NCI-H460 (cell line): ENCODE results near the gene GUK1. TPM values are rescaled to one million over a fixed set of nuclear protein-coding genes. Genes with fewer than 3 reads are reported as not detected.

ENCODE experiments used
- DNase-seq: peaks from one replicate; pipeline ENCODE4 v3.0.0-alpha.2; 2016; ENCODE audit warnings: low read depth; ENCODE audit errors: extremely low read depth
- total RNA-seq: library from RNA; depleted of rRNA; stranded (reverse); fragments of >200 nt; shearing (Covaris generic); gene quantifications from 2 replicates; pipeline ENCODE4 v1.2.3, GENCODE V29; 2014

Gene GUK1
- total RNA-seq, 1 experiment from 2014 or later, result 169 TPM

GRCh38 chr1:228122921-228123441, 17.1 kb upstream of the GUK1 start:
- DNase-seq, result no peak

GRCh38 chr1:228123505-228123904, 16.6 kb upstream of the GUK1 start:
- DNase-seq, result no peak

GRCh38 chr1:228125185-228125584, 14.9 kb upstream of the GUK1 start:
- DNase-seq, result no peak

DNA sequence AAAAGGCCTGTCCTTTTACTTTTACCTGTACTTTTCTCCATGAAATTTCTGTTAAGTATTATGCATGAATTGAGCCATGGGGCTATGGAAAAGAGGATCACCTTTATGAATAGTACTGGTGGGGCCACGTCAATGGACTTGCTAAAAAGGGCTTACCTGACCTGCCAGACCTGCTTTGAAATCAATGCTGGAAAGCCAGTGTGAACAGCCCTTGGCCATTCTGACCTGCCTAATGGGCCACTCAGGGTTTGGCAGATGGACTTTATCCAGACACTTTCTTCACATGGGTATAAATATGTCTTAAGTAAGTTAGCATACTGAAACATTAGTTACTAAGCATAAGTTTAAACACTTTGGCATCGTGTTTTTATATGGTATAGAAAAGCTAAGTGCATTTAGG, 8.3 kb upstream of the GUK1 start:
- no peak for DNase-seq

- DNase-seq, result no peak
Measured at GRCh38 chr1:228134591-228134990, 5.5 kb upstream of the GUK1 start.

DNA sequence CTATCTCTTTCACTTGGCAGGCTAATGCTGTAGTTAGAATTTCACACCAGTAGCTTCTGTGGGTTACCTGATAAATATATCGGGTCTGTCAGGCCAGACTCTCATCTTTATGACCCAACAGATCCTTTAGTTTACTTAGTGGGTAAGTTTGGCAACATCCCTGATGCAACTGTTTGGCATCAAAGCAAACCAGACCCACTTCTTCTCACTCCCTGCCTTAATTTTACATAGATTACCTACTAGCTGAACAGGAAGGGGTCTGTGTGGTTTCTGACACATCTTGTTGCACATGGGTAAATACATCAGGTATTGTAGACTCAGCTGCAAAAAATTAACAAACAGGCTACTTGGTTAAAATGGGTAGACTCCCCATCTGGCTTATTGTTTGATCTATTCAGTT, 3.2 kb upstream of the GUK1 start:
- DNase-seq, result no peak

DNA sequence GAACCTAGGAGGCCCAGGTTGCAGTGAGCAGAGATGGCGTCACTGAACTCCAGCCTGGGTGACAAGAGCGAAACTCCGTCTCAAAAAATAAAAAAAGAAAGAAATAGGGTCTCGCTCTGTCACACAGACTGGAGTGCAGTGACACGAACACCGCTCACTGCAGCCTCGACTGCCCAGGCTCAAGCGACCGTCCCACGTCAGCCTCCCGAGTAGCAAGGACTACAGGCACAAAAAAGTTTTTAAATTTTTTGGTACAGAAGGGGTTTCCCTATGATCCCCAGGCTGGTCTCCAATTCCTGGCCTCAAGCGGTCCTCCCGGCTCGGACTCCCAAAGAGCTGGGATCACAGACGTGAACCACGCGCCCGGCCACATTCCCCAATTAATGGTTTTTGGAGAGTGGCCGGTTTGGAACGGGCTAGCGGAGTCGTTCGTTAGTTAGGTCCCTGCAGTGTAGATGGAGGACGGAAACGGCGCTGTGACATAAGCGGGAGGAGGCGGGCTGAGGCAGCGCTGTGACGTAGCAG, 611 bp upstream of the GUK1 start:
- no peak for DNase-seq

- DNase-seq, result no peak
Measured at GRCh38 chr1:228140724-228141225, 696 bp downstream of the GUK1 start.

- no peak for DNase-seq
Measured at GRCh38 chr1:228141226-228142044, 1.4 kb downstream of the GUK1 start.

- DNase-seq, result no peak
Measured at GRCh38 chr1:228142155-228142691, 2.1 kb downstream of the GUK1 start.

DNA sequence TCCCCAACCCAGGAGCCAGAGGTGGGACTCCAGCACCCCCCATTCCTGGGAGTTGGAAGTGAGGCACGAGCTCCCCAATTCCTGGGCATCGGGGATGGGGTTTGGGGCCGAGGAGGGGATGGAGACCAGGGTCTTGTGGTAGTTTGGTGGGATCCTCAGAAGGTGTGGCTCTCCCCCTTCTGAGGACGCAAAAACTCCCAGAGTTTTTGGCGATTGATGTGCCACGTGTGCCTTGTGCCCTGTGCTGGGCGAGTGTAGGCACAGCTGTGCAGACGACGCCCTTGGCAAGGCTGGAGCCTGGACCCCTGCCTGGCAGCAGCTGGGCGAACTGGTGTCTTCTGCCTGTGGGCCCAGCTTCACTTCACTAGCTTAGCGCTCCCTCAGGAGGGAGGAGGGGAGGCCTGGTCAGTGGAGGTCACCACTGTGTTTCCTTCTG, 2.6 kb downstream of the GUK1 start:
- no peak for DNase-seq

DNA sequence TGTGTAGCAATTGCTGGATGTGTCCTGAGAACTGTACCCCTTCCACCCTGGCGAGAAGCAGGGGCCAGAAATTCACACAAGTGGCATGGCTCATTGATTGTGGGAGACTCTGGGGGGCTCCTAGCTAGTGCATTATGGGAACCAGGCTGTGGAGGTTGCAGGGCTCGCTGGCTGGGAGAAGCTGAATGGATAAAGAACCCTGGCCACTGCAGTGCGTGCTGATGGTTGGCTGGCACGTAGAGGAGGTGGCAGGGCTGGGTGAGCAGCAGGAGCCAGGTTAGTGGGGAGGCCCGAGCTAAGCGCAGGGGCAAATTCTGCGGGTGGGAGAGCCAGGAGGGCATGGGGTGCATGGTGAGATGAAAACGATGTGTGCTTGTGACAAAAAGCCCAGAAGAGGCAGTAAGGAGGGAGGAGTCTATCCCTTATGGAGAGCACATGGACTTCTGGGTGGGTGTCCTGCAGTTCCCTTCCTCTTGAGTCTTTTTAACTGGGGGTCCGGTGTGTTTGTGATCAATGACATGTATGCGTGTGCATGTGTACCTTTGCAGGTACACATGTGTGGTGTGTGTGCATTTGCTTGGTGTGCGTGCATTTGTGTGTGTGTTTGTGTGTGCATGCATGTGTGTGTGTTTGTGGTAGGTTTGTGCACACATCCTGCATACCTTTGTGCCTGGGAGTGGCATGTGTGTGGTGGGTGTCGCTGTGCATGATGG, 3.6 kb downstream of the GUK1 start:
- DNase-seq, result no peak

- DNase-seq, result no peak
Measured at GRCh38 chr1:228144193-228144992, 4.3 kb downstream of the GUK1 start.

- no peak for DNase-seq
Measured at GRCh38 chr1:228144993-228145343, 4.9 kb downstream of the GUK1 start.

- no peak for DNase-seq
Measured at GRCh38 chr1:228145463-228146416, 5.7 kb downstream of the GUK1 start.

- no peak for DNase-seq
Measured at GRCh38 chr1:228146417-228147150, 6.5 kb downstream of the GUK1 start.

GRCh38 chr1:228147151-228147693, 7.1 kb downstream of the GUK1 start:
- no peak for DNase-seq

GRCh38 chr1:228147768-228148167, 7.7 kb downstream of the GUK1 start:
- no peak for DNase-seq
